HCEC 1CT (cell line): ENCODE results near the gene HOXA1.
A peak's percentile ranks its signal among the peaks of the same experiment; 100 is the strongest.

Experiments
- DNase-seq: peaks from one replicate; pipeline ENCODE4 v3.0.0-alpha.2; 2017

Gene HOXA1

GRCh38 chr7:27130540-27131389 lies 35.0 kb upstream of the HOXA1 start, which contains the start of gene HOXA4:
TSS of gene HOXA4 (minus strand) at chr7:27130757. CDS start at chr7:27130733, 24 bp downstream.
- DNase-seq, result peak; percentile 90

DNA sequence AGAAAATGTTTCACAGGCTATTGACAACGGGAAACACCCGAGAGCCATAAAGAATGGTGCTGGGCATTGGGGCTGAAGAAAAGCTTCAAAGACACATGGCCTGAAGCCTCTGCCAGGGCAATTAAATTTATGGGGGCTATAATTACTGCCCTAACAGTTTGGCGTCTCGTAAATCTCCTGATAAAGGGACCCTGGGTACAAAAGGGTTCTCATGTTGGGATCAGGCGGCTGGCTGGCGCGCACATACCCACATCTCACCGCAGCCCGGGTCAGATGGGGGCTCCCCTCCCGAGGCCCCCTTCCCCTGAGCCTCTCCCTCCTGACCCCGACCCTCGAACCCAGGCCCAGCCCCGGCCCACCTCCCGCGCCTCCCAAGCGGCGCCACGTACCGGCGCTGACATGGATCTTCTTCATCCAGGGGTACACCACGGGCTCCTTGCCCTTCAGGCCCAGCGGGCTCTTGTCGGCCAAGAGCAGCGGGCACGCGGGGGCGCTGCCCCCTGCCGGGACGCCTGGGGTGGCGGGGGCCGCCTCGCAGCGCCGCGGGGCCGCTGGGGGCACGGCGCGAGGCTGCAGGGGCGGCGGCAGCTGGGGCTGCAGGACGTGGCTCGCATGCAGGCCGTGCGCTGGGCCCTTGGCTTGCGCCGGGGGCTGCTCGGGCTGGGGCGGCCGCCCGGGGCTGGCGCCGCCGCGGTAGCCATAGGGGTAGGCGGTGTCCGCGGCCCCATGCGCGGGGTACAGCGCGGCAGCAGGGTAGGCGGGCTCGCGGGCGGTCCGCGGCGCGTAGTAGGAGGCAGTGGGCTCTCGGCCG lies 34.1 kb upstream of the HOXA1 start:
- peak; percentile 51 for DNase-seq

DNA sequence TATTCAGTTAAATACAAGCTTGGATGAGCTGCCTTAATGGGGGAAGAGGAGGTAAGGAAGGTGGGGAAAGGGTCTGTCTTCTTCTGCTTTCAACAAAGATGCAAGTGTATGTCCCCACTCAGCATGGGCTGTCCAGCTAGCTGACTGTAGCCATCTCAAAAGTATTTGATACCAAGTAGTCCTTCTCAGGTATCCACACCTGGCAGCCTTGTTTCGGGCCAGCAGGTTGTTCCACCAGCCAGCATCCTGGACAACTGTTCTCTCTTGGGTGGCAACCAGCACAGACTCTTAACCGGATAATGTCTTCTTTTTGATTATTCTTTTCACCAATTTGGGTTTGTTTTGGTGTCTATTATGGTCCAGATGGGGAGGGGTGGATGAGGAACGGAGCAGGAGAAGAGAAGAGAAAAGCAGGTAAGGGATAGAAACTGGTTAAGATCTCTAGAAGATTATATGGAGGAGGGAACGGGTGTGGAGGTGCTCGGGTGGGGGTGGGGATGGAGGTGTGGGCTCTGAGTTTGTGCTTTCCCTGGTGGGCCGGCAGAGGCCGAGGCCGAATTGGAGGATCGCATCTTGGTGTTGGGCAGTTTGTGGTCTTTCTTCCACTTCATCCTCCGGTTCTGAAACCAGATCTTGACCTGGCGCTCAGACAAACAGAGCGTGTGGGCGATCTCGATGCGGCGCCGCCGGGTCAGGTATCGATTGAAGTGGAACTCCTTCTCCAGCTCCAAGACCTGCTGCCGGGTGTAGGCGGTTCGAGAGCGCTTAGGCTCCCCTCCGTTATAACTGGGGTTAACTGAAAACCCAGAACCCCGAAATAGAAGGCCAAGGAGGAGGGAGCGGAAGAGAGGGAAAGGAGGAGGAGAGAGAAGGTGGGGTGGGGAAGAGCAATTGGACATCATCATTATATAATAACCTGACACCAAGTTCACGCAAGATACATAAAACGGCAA lies 33.3 kb upstream of the HOXA1 start:
- DNase-seq, result no peak

GRCh38 chr7:27128034-27128433 lies 32.2 kb upstream of the HOXA1 start:
- DNase-seq, result no peak

DNA sequence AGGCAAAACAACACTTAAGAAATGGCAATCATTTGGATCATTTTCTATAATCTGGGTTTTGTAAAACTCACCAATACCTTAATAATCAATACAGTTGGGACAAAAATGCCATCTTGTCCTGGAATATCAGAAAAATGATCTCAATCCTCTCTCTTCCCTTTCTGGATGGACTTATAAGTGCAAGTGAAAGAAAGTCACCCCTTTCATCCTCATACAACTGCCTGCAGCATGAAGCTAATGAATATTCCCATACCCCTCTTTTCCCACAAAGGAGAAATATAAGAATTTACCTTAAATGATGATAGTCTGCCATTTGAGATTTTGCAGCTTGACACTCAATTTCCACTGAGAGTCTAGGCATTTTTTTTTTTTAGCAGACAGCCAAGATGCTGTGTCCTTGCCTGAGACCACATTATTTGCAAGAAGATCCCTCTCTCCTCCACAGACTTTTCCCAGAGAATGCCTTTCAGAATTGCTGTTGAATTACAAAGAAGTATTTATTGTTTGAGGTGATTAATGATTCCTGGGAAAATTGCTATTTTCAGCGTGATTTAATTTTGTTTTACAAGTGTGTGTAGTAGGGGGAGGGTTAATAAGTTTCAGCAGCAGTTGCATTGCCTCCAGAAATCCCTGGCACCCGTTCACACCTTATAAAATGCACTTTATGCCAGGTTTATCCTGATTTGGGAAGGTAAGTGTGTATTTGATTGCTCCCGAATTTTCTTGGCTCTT lies 31.0 kb upstream of the HOXA1 start:
- no peak for DNase-seq

- DNase-seq, result no peak
Observed at GRCh38 chr7:27125986-27126394, 30.2 kb upstream of the HOXA1 start.

DNA sequence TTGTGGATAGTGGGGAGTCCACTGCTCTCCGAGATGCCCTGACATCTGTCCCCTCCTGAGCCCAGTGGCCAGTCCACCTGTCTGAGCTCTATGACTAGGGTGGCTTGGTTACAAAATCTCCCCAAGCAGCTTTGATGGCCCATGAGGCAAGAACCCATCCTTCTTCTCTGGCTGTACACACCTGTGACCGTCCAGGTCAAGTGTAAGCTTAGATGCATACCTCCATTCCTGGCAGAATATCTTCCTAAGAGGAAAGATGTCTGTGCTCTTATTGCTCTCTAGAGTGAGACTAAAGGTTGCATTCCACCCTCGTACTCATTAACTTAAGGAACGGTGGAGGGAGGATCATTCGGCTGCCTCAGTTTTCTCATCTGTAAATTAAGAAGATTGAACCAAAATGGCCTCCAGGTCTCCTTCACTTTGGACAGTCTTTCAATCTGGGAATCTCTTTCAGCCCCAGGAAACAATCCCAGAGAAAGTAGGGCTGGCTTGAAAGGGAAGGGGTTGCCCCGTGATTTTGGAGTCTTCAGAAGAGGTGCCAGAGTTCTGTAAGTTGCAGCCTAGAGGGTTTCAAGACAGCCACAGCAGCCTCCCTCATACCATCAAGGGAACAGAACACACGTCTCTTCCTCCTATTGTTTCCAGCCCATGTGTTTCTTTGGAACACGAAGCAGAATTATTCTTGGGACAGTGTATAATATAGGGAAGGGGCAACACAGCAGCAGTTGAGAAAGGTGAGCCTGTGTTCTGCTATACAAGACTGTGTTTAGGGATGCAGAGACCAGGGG lies 29.3 kb upstream of the HOXA1 start:
- DNase-seq, result no peak

DNA sequence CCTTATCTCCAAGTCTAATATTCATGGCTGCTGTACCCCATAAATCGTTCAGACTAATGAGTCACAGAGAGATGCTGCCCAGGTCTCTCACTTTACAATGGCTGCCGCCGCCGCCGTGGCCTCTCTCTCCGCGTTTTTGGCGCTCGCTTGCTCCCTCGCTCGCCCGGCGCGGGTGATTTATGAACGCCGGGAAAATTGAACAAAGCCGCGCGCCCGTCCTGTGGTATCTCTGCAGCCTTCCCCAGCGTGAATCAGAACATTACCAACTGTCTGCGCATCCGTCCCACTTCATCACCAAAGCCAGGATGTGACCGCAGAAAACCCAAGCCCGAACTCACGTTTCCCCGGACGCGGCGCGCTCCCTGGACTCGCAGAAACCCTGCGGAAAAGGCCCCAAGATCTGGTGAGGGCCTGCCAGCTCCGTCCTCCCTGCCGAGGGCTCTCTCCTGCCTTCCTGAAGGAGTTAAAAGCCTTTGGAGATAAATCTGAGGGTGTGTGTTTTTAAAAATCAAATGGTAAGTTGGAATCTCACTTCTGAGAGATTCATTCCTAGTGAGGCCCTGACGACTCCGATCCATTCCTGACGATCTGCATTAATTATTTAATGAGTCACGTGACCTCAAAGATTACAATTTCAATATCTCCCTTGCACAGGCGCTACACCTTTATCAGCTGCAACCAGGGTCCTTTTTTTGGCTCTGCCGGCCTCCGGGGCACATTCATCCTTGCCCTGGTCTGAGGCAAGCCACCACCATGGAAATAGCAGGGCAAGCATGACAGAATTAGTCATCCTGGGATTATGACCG lies 28.5 kb upstream of the HOXA1 start:
- DNase-seq, result no peak

- DNase-seq, result no peak
Observed at GRCh38 chr7:27123477-27124053, 27.8 kb upstream of the HOXA1 start.

DNA sequence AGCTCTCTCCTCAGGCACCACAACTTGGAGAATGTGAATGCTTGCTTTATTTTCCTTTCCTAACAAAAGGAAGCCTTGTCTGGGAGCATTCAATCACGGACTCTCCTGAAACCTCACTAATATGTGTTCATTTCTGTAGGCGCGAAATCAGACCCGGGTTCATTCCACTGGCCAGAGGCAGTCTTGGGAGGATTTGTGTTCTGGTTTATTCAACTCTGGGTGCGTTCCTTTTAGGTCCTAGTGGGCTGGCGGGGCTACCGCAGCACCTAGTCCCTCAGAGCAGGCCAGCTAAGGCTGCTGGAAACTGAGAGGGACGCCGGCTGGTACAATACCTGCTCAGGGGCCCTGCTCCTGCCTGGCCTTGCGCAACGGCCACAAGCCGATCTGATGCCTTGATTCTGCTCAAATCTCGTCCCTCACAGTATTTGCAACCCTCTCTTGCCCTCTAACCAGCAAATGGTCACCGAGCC lies 27.2 kb upstream of the HOXA1 start:
- DNase-seq, result no peak

- DNase-seq, result no peak
Observed at GRCh38 chr7:27122077-27122910, 26.5 kb upstream of the HOXA1 start.

- no peak for DNase-seq
Observed at GRCh38 chr7:27121684-27122076, 25.9 kb upstream of the HOXA1 start.

DNA sequence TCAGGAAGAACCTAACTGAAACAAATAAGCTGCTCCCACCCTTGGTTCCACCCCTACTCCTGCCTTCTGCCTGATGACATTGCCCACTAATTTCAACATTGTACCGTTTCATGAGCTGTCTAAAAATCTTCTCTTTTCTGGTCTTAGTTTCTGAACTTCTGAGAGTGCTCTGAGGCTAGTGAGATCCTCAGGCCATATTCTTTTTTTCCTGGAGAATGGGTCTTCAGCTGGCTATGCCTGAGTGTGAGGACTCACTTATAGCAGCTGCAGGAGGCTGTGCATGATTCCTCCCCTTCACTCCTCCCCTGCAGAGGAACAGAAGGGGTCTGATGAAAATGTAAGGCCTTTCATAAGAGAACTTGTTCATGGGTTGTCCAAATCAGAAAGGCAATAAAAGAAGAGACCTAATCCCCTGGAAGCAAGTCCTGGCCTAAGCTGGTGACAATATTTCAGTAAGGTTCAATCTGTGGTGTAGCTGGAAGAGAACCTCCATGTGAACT lies 23.7 kb upstream of the HOXA1 start:
- no peak for DNase-seq

DNA sequence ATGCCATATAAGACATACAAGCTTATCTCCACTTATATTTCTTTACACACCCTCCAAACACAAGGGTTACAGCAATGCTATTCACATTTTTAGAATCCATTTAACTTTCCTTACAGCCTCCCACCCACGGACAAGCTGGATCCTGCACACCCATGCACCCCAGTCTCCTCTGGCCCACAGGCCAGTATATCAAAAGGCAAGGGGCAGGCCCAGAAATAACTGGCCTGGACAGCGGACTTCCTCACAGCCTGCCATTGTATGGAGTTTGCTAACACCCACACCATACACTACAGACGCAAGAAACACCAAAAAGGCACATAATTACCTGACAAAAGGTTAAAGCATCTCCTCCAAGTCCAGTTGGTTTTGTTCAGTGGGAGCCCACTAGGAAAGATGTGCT lies 22.8 kb upstream of the HOXA1 start:
- DNase-seq, result no peak

- DNase-seq, result peak; percentile 58
Observed at GRCh38 chr7:27117887-27118491, 22.2 kb upstream of the HOXA1 start.

- no peak for DNase-seq
Observed at GRCh38 chr7:27116962-27117886, 21.4 kb upstream of the HOXA1 start.
